HepG2 (cell line): ENCODE data around the gene CD19. TPM values are rescaled to one million over a fixed set of nuclear protein-coding genes. Genes with fewer than 3 reads are reported as not detected.

Source experiments
- ARID5B ChIP-seq: IDR thresholded peaks from 2 replicates; pipeline ENCODE4 v1.4.0; 2020; ENCODE audit warnings: mild to moderate bottlenecking, missing genetic modification reagents
- FOXA1 ChIP-seq, 2 experiments: fragments of 450-650 bp in 1 of 2; sonication (generic) in 1 of 2; formaldehyde crosslinking in 1 of 2; IDR thresholded peaks; 2 replicates each; pipeline versions ENCODE4 v1.4.0 to v1.6.1; 2016 to 2020; ENCODE audit warnings: missing genetic modification reagents in 1 of 2
- FOXC1 ChIP-seq: sonication (generic); formaldehyde crosslinking; IDR thresholded peaks from 2 replicates; pipeline ENCODE4 v1.8.0; 2022; ENCODE audit warnings: mild to moderate bottlenecking, missing genetic modification reagents, borderline replicate concordance
- HNF1B ChIP-seq: sonication (generic); formaldehyde crosslinking; IDR thresholded peaks from 2 replicates; pipeline ENCODE4 v1.5.1; 2020; ENCODE audit warnings: mild to moderate bottlenecking, moderate library complexity, missing genetic modification reagents
- NFE2L1 ChIP-seq: sonication (generic); formaldehyde crosslinking; IDR thresholded peaks from 2 replicates; pipeline ENCODE4 v1.4.0; 2020; ENCODE audit warnings: missing genetic modification reagents, mild to moderate bottlenecking, borderline replicate concordance
- NFKBIZ ChIP-seq: IDR thresholded peaks from 2 replicates; pipeline ENCODE4 v1.6.1; 2018; ENCODE audit warnings: missing genetic modification reagents, missing compliant biosample characterization
- PAWR ChIP-seq: sonication (generic); formaldehyde crosslinking; IDR thresholded peaks from 2 replicates; pipeline ENCODE4 v1.4.0; 2020; ENCODE audit warnings: missing genetic modification reagents, mild to moderate bottlenecking, borderline replicate concordance
- PLRG1 ChIP-seq: fragments of 450-650 bp; conservative IDR thresholded peaks from 2 replicates; pipeline ENCODE4 v1.6.1; 2016
- REL ChIP-seq: sonication (generic); formaldehyde crosslinking; conservative IDR thresholded peaks from 2 replicates; pipeline ENCODE4 v1.8.0; 2022; ENCODE audit warnings: mild to moderate bottlenecking, missing genetic modification reagents, moderate library complexity
- SMYD3 ChIP-seq: sonication (generic); formaldehyde crosslinking; IDR thresholded peaks from 2 replicates; pipeline ENCODE4 v1.8.1; 2023; ENCODE audit warnings: mild to moderate bottlenecking, missing genetic modification reagents
- XBP1 ChIP-seq: sonication (generic); formaldehyde crosslinking; IDR thresholded peaks from 2 replicates; pipeline ENCODE4 v1.5.0; 2020; ENCODE audit warnings: missing genetic modification reagents
- ZHX2 ChIP-seq, 2 experiments: sonication (generic) in 1 of 2; formaldehyde crosslinking in 1 of 2; IDR thresholded peaks; 2 replicates each; pipeline versions ENCODE4 v1.6.1 to v1.9.0; 2014 to 2022; ENCODE audit warnings: antibody characterized with exemption in 1 of 2, borderline replicate concordance in 1 of 2, inconsistent platforms in 1 of 2, low read depth in 1 of 2, missing genetic modification reagents in 1 of 2
- ZNF225 ChIP-seq: sonication (generic); formaldehyde crosslinking; IDR thresholded peaks from 2 replicates; pipeline ENCODE4 v1.4.0; 2020; ENCODE audit warnings: mild to moderate bottlenecking, missing genetic modification reagents
- ZNF3 ChIP-seq: IDR thresholded peaks from 2 replicates; pipeline ENCODE4 v1.7.0; 2017; ENCODE audit warnings: inconsistent platforms
- ZNF619 ChIP-seq: sonication (generic); formaldehyde crosslinking; IDR thresholded peaks from 2 replicates; pipeline ENCODE4 v1.4.0; 2020; ENCODE audit warnings: mild to moderate bottlenecking, missing genetic modification reagents
- ZNF713 ChIP-seq: sonication (generic); formaldehyde crosslinking; IDR thresholded peaks from 2 replicates; pipeline ENCODE4 v1.4.0; 2020; ENCODE audit warnings: mild to moderate bottlenecking, missing genetic modification reagents
- ZNF775 ChIP-seq: sonication (generic); formaldehyde crosslinking; IDR thresholded peaks from 2 replicates; pipeline ENCODE4 v1.4.0; 2020; ENCODE audit warnings: missing genetic modification reagents, mild to moderate bottlenecking, moderate library complexity, borderline replicate concordance
- polyA plus RNA-seq, 8 experiments: library from polyadenylated mRNA; depleted of rRNA in 3 of 8; stranded (reverse) in 7 of 8; unstranded in 1 of 8; fragments of >200 nt; fragmentation: Illumina TruSeq in 4 of 8; extraction: Trizol in 4 of 8; gene quantifications; 2 replicates each; pipeline versions ENCODE4 v1.2.1 to v1.2.3, GENCODE V29; 2011 to 2016; ENCODE audit warnings: low read depth in 4 of 8, missing spikeins in 1 of 8, mixed read lengths in 1 of 8; ENCODE audit not compliant: insufficient read depth in 1 of 8
- total RNA-seq, 5 experiments: library from RNA; depleted of rRNA; stranded (reverse); fragments of >200 nt; fragmentation: Illumina TruSeq; extraction: Trizol; gene quantifications; 2 replicates each; pipeline ENCODE4 v1.2.3, GENCODE V29; 2016; ENCODE audit warnings: low read depth in 1 of 5

CD19 gene
- total and polyA plus RNA-seq, 2 of the 13 experiments (the other 11 are each of a cell fraction or from before 2014, with no cell fraction given), result 0.55 to 1.1 TPM

GRCh38 chr16:28974437-28975157, 42.8 kb downstream of the CD19 start, which contains the start of gene SPNS1 (continued):
- TF ChIP-seq FOXA1 (IDR thresholded peaks at IDR 0.05) (no peak), FOXA1 (CRISPR knock-in tag; IDR thresholded peaks at IDR 0.05) (peak; percentile 57), FOXC1 (CRISPR knock-in tag) (peak; percentile 93), ZHX2 (IDR thresholded peaks at IDR 0.05; ENCODE audit: low read depth) (peak; percentile 87), ZHX2 (CRISPR knock-in tag; IDR thresholded peaks at IDR 0.05; ENCODE audit: borderline replicate concordance) (peak; percentile 90; the same call in 1 of the 2 replicates), HNF1B (CRISPR knock-in tag) (peak; percentile 90), NFKBIZ (peak; percentile 91), ZNF3 (no peak), PAWR (0 out of 2 replicates have a peak, but pooled peaks have one; percentile 58), XBP1 (0 out of 2 replicates have a peak, but pooled peaks have one; percentile 80), ZNF775 (CRISPR knock-in tag) (no peak), PLRG1 (no peak), ZNF713 (CRISPR knock-in tag) (no peak), REL (CRISPR knock-in tag) (0 out of 2 replicates have a peak, but pooled peaks have one; percentile 30), ZNF619 (CRISPR knock-in tag) (peak; percentile 79; the same call in 1 of the 2 replicates), ZNF225 (CRISPR knock-in tag) (peak; percentile 88), ARID5B (CRISPR knock-in tag) (peak; percentile 82), NFE2L1 (peak; percentile 85; the same call in 1 of the 2 replicates), SMYD3 (no peak; the same call in 1 of the 2 replicates)
